GM21367 (cell line): ENCODE data around the gene GABBR1.

ENCODE experiments used
- ATAC-seq: cut with Tn5 transposase; IDR thresholded peaks from one replicate; pipeline ENCODE4 v1.9.1; 2021; ENCODE audit not compliant: unreplicated experiment

GABBR1 gene

GRCh38 chr6:29577544-29577943 is 55.4 kb downstream of the GABBR1 start:
- ATAC-seq: no peak

GRCh38 chr6:29576056-29576455 is 56.9 kb downstream of the GABBR1 start:
- no peak for ATAC-seq

GRCh38 chr6:29567991-29568390 is 65.0 kb downstream of the GABBR1 start:
- no peak for ATAC-seq

- no peak for ATAC-seq
Observed at GRCh38 chr6:29567541-29567940, 65.4 kb downstream of the GABBR1 start.

- ATAC-seq: no peak
Observed at GRCh38 chr6:29566856-29567255, 66.1 kb downstream of the GABBR1 start.

GRCh38 chr6:29564875-29565274 is 68.1 kb downstream of the GABBR1 start:
- no peak for ATAC-seq

GRCh38 chr6:29563435-29563965 is 69.5 kb downstream of the GABBR1 start:
- no peak for ATAC-seq

- no peak for ATAC-seq
Observed at GRCh38 chr6:29561606-29562181, 71.3 kb downstream of the GABBR1 start.

GRCh38 chr6:29561091-29561490 is 71.9 kb downstream of the GABBR1 start:
- no peak for ATAC-seq

- ATAC-seq: no peak
Observed at GRCh38 chr6:29559524-29560287, 73.3 kb downstream of the GABBR1 start, which contains the start of gene UBD. Gene UBD (minus strand): TSS chr6:29559732. CDS start chr6:29559701, 31 bp downstream.

- ATAC-seq: no peak
Observed at GRCh38 chr6:29558439-29559079, 74.4 kb downstream of the GABBR1 start.

- no peak for ATAC-seq
Observed at GRCh38 chr6:29557320-29557719, 75.7 kb downstream of the GABBR1 start.

- no peak for ATAC-seq
Observed at GRCh38 chr6:29554764-29555163, 78.2 kb downstream of the GABBR1 start.

GRCh38 chr6:29553268-29554057 is 79.5 kb downstream of the GABBR1 start:
- no peak for ATAC-seq

- peak; percentile 76 for ATAC-seq
Observed at GRCh38 chr6:29552512-29553051, 80.4 kb downstream of the GABBR1 start.

GRCh38 chr6:29547573-29547972 is 85.4 kb downstream of the GABBR1 start:
- no peak for ATAC-seq

GRCh38 chr6:29537714-29538403 is 95.1 kb downstream of the GABBR1 start:
- ATAC-seq: no peak

- no peak for ATAC-seq
Observed at GRCh38 chr6:29532320-29532951, 100.5 kb downstream of the GABBR1 start.

- ATAC-seq: no peak
Observed at GRCh38 chr6:29531668-29532067, 101.3 kb downstream of the GABBR1 start.
